Activated CD4-positive, alpha-beta T cell treated with anti-CD3 and anti-CD28 coated beads, Interleukin-2, amount 50 U/mL, for 1 hour (primary cell): ENCODE results near the gene TLL2.

Source experiments
- DNase-seq: peaks from one replicate; pipeline ENCODE4 v3.0.0-alpha.2; 2020

Gene TLL2

GRCh38 chr10:96352582-96352981 lies 161.1 kb downstream of the TLL2 start:
- DNase-seq = no peak

- no peak for DNase-seq
These were observed 161.7 kb downstream of the TLL2 start for GRCh38 chr10:96352027-96352426.

- no peak for DNase-seq
These were observed 167.4 kb downstream of the TLL2 start for GRCh38 chr10:96346295-96346694.

GRCh38 chr10:96345222-96345621 lies 168.5 kb downstream of the TLL2 start:
- no peak for DNase-seq

GRCh38 chr10:96344178-96344577 lies 169.5 kb downstream of the TLL2 start:
- no peak for DNase-seq

GRCh38 chr10:96342402-96342801 lies 171.3 kb downstream of the TLL2 start:
- DNase-seq = no peak

- DNase-seq = no peak
These were observed 172.2 kb downstream of the TLL2 start for GRCh38 chr10:96341219-96342182.

- peak; percentile 52 for DNase-seq
These were observed 173.5 kb downstream of the TLL2 start for GRCh38 chr10:96339956-96340904.

GRCh38 chr10:96339383-96339782 lies 174.3 kb downstream of the TLL2 start:
- DNase-seq = no peak

GRCh38 chr10:96338279-96338925 lies 175.3 kb downstream of the TLL2 start:
- DNase-seq = no peak

- DNase-seq = no peak
These were observed 176.6 kb downstream of the TLL2 start for GRCh38 chr10:96337106-96337505.

GRCh38 chr10:96334616-96335526 lies 178.9 kb downstream of the TLL2 start:
- DNase-seq = no peak

- DNase-seq = no peak
These were observed 180.6 kb downstream of the TLL2 start for GRCh38 chr10:96333101-96333500.

GRCh38 chr10:96327462-96327861 lies 186.3 kb downstream of the TLL2 start:
- DNase-seq = no peak

GRCh38 chr10:96325719-96326373 lies 187.9 kb downstream of the TLL2 start:
- no peak for DNase-seq

- no peak for DNase-seq
These were observed 189.3 kb downstream of the TLL2 start for GRCh38 chr10:96324447-96324846.

GRCh38 chr10:96322275-96322674 lies 191.5 kb downstream of the TLL2 start:
- DNase-seq = no peak

GRCh38 chr10:96321822-96322221 lies 191.9 kb downstream of the TLL2 start:
- DNase-seq = no peak

GRCh38 chr10:96319754-96320474 lies 193.8 kb downstream of the TLL2 start:
- DNase-seq = no peak

- DNase-seq = no peak
These were observed 196.5 kb downstream of the TLL2 start for GRCh38 chr10:96317067-96317833.
